ENCODE results near the gene LCE1F. TPM values are rescaled to one million over a fixed set of nuclear protein-coding genes. Genes with fewer than 3 reads are reported as not detected.

Gene LCE1F
- total and polyA plus RNA-seq, 2 of the 13 experiments (the other 11 are each of a cell fraction or from before 2014, with no cell fraction given), result not detected

- no peaks in the 10 kb centered on the region for H3K27me3 ChIP-seq (ENCODE audit: control insufficient read depth in 1 of 2, insufficient read depth in 2 of 2, low read length in 2 of 2)
- no TSS peak for BruUV-seq (replicated peaks)
- H3K4me2 ChIP-seq (ENCODE audit: low read depth, low read length), result no peak overlapping the region
- H3K4me3 ChIP-seq (replicated peaks in 1 of 3; ENCODE audit: insufficient read depth in 1 of 3, low read depth in 2 of 3, low read length in 3 of 3), result no peak overlapping the region
- TF ChIP-seq FOSL2 (CRISPR knock-in tag; IDR thresholded peaks at IDR 0.05), result peak; percentile 51; the same call in 1 of the 2 replicates
- TF ChIP-seq TFE3 (CRISPR knock-in tag; IDR thresholded peaks at IDR 0.05), result 0 out of 2 replicates have a peak, but pooled peaks have one; percentile 19
- TF ChIP-seq KLF6 (CRISPR knock-in tag; IDR thresholded peaks at IDR 0.05), result no peak
- H3K9me3 ChIP-seq (ENCODE audit: low read length), result no peaks in the 10 kb centered on the region
- ChIA-PET CTCF (ENCODE audit: low intra/inter-chr PET ratio, low total read pairs) (no interaction called here), POLR2A (no interaction called here)
- no peaks in the 10 kb centered on the region for H3K36me3 ChIP-seq (replicated peaks in 1 of 2; ENCODE audit: control insufficient read depth in 1 of 2, insufficient read depth in 2 of 2, low read length in 2 of 2)
- H3K9ac ChIP-seq (ENCODE audit: insufficient read depth, low read depth, low read length), result no peak overlapping the region
- no peaks in the 10 kb centered on the region for H3K4me1 ChIP-seq (ENCODE audit: insufficient read depth, low read length)
- 0% methylated on average over 1 of the region's 1 CpG for WGBS (ENCODE audit: low lambda C conversion rate)
- ATAC-seq (no peak), FAIRE-seq (no peak), DNase-seq (ENCODE audit: low spot score) (peak; percentile 13)
- no peak overlapping the region for H3K27ac ChIP-seq (ENCODE audit: extremely low read length, insufficient read depth, low read length)
- in situ Hi-C loops (cut with HindIII; ENCODE audit: extremely low pct_ligation_motif_present, low pct_unique_long_range_greater_than_20kb), result no loop called here
- no peak overlapping the region for H2AFZ ChIP-seq (ENCODE audit: low read length)
- H3K79me2 ChIP-seq (ENCODE audit: insufficient read depth, low read length), result no peaks in the 10 kb centered on the region
- intact Hi-C loops (cut with micrococcal nuclease; ENCODE audit: unreplicated experiment), result no loop called here
- H4K20me1 ChIP-seq (ENCODE audit: insufficient read depth, low read length), result no peaks in the 10 kb centered on the region
Observed at GRCh38 chr1:152752225-152752624, 22.7 kb upstream of the LCE1F start.

GRCh38 chr1:152753586-152753985 is 21.4 kb upstream of the LCE1F start:
- H3K79me2 ChIP-seq (ENCODE audit: insufficient read depth, low read length), result no peaks in the 10 kb centered on the region
- ChIA-PET CTCF (ENCODE audit: low intra/inter-chr PET ratio, low total read pairs) (no interaction called here), POLR2A (no interaction called here)
- H3K4me3 ChIP-seq (replicated peaks in 1 of 3; ENCODE audit: insufficient read depth in 1 of 3, low read depth in 2 of 3, low read length in 3 of 3), result no peak overlapping the region
- ATAC-seq (no peak), DNase-seq (ENCODE audit: low spot score) (no peak), FAIRE-seq (no peak)
- in situ Hi-C loops (cut with HindIII; ENCODE audit: extremely low pct_ligation_motif_present, low pct_unique_long_range_greater_than_20kb), result no loop called here
- no peaks in the 10 kb centered on the region for H4K20me1 ChIP-seq (ENCODE audit: insufficient read depth, low read length)
- no peak overlapping the region for H2AFZ ChIP-seq (ENCODE audit: low read length)
- H3K4me1 ChIP-seq (ENCODE audit: insufficient read depth, low read length), result no peaks in the 10 kb centered on the region
- no peaks in the 10 kb centered on the region for H3K36me3 ChIP-seq (replicated peaks in 1 of 2; ENCODE audit: control insufficient read depth in 1 of 2, insufficient read depth in 2 of 2, low read length in 2 of 2)
- H3K9me3 ChIP-seq (ENCODE audit: low read length), result no peaks in the 10 kb centered on the region
- no peak overlapping the region for H3K9ac ChIP-seq (ENCODE audit: insufficient read depth, low read depth, low read length)
- no peaks in the 10 kb centered on the region for H3K27me3 ChIP-seq (ENCODE audit: control insufficient read depth in 1 of 2, insufficient read depth in 2 of 2, low read length in 2 of 2)
- intact Hi-C loops (cut with micrococcal nuclease; ENCODE audit: unreplicated experiment), result no loop called here
- H3K4me2 ChIP-seq (ENCODE audit: low read depth, low read length), result no peak overlapping the region
- TF ChIP-seq LCORL (IDR thresholded peaks at IDR 0.05) (no peak), LCORL (CRISPR knock-in tag; IDR thresholded peaks at IDR 0.05) (no peak), SSRP1 (CRISPR knock-in tag; IDR thresholded peaks at IDR 0.05) (no peak), ZFP82 (CRISPR knock-in tag; IDR thresholded peaks at IDR 0.05; ENCODE audit: borderline replicate concordance) (no peak), SMYD3 (CRISPR knock-in tag; IDR thresholded peaks at IDR 0.05) (no peak), JUN (CRISPR knock-in tag; IDR thresholded peaks at IDR 0.05) (no peak), HNF4A (CRISPR knock-in tag; IDR thresholded peaks at IDR 0.05) (no peak), ZSCAN9 (CRISPR knock-in tag; IDR thresholded peaks at IDR 0.05; ENCODE audit: borderline replicate concordance) (no peak), ZNF614 (CRISPR knock-in tag; IDR thresholded peaks at IDR 0.05; ENCODE audit: borderline replicate concordance) (no peak), CBX1 (IDR thresholded peaks at IDR 0.05; ENCODE audit: low read depth) (no peak), GPN1 (CRISPR knock-in tag; IDR thresholded peaks at IDR 0.05; ENCODE audit: borderline replicate concordance) (no peak), RFX3 (CRISPR knock-in tag; IDR thresholded peaks at IDR 0.05) (no peak), HNF4G (IDR thresholded peaks at IDR 0.05; ENCODE audit: borderline replicate concordance, low read depth, low read length) (no peak), HNF4G (CRISPR knock-in tag; IDR thresholded peaks at IDR 0.05; ENCODE audit: borderline replicate concordance, low read depth) (no peak), ZNF10 (CRISPR knock-in tag; IDR thresholded peaks at IDR 0.05; ENCODE audit: borderline replicate concordance, low read depth) (no peak)
- H3K27ac ChIP-seq (ENCODE audit: extremely low read length, insufficient read depth, low read length), result no peak overlapping the region
- BruUV-seq (replicated peaks), result no TSS peak
- 0% methylated on average over 1 of the region's 1 CpG for WGBS (ENCODE audit: low lambda C conversion rate)

All from HepG2 (cell line).